NCI-H510A treated with DMSO at 0.1 percent for 48 hours (cell line): ENCODE data around the gene VCAN.
A peak's percentile ranks its signal among the peaks of the same experiment; 100 is the strongest.

Source experiments
- DNase-seq: peaks from one replicate; lab custom pipeline; 2025; lab: John Stamatoyannopoulos, UW

VCAN gene

DNA sequence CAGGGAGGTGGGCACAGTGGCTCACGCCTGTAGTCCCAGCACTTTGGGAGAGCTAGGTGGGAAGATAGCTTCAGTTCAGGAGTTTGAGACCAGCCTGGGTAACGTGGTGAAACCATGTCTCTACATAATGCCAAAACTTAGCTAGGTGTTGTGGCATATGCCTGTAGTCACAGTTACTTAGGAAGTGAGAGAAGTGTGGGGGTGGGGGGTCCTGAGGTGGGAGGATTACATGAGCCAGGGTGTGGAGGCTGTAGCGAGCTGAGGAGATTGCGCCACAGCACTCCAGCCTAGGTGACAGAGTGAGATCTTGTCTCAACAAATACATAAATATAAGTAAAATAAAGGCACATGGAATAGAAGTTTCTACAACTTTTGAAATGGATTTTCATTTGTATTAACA is 23.1 kb downstream of the VCAN start:
- no peak for DNase-seq

DNA sequence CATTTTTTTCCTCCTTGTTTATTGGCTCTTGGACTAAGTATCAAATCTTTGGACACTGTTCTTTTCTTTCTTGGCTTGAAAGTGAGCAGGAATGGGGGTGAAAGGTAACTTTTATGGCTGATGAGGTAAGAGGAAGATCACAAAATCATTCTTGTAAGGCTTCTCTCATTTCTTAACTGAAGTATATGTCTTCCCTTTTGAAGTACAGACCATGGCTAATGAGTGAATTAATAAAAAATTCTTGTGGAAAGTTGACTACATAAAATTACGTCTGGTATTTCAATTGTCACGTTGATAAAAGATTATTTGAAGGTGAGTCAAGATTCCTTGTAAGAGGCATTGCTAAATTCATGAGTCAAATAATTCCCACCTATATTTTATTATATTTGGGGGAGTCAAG is 25.1 kb downstream of the VCAN start:
- DNase-seq = no peak

DNA sequence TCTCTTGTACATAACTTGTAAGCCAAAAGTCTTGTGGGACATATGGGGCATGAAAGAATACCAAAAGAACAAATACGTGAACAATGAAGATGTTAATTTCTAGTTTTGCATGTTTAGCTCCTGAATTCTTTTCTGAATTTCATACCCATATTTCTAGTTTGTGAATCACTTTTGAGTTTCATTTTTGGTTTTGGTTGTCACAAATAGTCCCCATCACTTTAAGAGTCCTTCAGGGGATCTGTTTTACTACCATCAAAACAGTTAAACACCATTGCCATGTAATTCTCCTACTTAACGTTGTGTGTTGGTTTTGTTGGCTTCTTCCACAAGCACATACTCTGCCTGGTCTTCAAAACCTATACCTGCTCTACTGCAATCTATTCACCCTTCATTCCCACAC is 27.0 kb downstream of the VCAN start:
- no peak for DNase-seq

DNA sequence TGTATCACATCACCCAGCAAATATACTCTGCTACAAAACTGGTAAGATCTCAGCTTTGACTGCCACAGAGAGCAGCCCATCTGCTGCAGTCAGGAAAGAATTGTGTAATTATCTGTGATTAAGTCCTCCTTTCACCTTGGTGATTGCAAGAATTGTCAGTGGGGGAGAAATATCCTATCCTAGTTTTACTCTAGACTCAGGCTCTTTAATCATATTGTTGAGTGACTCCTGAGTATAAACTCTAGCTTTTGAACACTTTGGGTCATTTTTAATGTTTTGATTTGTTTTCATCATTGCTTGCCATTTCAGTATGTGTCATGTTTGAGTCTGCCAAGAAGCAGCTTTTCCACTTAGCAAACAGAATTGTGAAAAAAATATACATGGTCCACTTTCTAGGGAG is 32.1 kb downstream of the VCAN start:
- DNase-seq = no peak

DNA sequence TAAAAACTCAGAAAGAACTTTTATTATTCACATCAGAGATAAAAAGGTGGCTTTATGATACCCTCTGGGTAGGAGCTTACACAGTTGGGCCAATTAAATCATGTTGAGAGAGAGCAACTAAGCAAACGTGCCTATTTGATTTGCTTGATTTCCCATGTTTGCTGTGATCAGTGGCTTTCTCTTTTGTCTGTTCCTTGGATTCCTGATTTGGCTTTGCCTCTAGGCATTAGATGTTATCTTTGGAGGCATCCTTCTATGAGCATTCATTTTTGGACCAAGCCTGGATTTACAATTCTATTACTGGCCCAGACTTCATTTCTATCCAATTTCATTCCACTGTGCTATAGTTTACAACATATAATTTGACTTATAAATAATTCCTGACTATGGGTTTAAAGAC is 35.9 kb downstream of the VCAN start:
- DNase-seq = no peak

DNA sequence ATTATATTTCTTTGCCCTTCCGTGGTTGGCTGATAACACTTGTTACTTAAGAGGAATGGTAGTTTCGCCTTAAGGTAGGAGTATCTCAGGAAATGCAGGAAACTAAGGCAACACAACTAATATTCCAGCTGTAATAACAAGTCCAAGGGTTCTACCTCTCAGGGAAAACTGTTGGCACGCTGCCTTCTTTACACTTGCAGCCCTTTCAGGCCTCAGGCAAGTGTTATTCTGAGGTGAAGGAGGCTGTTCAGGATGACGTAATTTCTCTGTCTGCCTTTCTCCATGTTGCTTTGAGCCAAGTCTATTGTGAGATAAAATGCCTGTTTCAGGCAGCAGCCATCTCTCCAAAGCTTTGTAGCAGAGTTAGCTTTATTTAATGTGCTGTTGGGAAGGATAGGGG is 38.0 kb downstream of the VCAN start:
- peak; percentile 13 for DNase-seq

DNA sequence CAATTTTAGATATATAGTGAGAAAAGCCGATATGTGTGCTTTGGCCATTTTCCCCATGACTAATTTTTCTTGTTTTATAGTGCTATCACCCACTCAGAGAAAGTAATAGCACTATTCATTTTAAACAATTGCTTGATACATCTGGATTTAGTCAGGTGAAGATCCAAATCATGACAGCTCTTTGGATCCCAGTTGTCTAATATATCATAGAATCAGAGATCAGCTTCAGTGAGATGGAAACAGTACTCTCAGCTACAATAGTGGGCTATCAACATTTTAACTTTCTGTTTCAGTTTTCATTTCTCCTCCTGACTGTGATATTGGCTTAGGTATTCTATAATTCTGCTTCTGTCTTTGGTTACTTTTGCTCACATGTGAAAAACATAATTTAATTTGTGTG is 38.7 kb downstream of the VCAN start:
- DNase-seq = no peak

DNA sequence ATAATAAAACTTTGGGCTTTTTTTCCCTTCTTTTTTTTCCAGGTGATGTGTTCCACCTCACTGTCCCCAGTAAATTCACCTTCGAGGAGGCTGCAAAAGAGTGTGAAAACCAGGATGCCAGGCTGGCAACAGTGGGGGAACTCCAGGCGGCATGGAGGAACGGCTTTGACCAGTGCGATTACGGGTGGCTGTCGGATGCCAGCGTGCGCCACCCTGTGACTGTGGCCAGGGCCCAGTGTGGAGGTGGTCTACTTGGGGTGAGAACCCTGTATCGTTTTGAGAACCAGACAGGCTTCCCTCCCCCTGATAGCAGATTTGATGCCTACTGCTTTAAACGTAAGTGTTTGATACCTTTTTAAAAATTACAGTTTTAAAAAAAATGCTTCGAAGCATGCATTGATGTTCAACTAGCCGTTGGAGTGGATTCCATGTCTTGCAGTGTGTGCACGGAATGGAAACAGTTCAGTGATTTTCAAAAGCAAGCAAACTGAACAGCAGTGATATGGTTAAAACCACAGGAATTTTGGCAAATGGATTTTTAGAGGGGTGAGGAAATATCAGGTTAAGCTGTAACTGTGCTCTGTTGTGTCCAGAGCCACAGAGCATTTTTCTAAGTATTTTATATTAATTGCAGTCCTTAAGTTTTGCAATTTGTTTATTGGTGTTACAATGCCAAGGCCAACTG is 40.7 kb downstream of the VCAN start:
- DNase-seq = no peak

DNA sequence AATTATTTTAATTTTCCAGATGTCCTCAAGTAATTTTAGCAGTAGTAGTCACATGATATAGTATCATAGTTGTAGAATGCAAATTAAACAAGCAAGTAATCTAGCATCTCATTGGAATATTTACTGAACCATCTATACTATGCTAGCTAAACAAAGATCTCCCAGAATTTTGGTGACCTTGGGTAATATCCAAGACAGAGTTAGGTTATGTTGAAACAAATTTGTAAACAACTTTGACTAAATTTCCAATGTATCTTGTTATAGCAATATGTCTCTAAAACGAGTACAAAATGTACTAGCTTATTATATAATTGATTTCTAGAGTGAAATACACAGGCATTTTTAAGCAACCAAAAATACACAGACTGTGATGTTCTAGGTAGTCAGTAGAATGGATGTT is 41.5 kb downstream of the VCAN start:
- no peak for DNase-seq

DNA sequence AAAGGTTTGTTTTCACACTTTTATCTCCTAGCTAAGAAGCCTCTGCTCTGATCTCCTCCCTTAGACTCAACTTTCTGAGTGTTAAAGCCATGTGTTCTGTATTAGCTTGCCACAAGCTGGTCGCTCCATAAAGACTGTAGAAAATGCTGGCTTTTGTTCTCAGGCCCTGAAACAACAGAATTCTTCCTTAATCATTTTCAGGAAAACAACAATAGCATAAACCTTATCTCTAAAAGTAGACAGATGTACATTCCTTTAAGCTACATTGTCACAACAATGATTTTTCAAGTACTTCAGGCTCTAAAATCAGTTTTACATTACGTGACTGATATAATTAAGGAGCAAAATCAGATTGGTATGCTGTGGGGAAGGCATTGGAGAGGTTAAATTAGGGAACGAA is 41.9 kb downstream of the VCAN start:
- no peak for DNase-seq

DNA sequence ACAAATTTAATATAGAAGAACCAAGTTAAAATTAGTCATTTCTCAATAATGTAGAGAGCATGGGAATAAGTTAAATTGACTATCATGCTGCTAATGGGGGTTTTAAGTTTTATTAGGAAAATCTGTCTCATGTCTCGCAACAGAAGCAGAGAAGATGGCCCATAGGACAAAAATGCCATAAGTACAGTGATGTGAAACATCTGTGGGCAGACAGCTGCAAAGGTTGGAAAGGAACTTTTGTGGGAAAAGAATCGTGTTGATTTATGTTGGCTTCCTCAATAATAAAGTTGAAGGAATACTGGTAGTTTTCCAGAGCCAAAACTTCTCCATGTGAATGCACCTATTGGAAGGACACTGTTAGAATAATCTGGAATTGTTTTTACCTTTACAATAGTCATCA is 44.8 kb downstream of the VCAN start:
- DNase-seq = no peak

DNA sequence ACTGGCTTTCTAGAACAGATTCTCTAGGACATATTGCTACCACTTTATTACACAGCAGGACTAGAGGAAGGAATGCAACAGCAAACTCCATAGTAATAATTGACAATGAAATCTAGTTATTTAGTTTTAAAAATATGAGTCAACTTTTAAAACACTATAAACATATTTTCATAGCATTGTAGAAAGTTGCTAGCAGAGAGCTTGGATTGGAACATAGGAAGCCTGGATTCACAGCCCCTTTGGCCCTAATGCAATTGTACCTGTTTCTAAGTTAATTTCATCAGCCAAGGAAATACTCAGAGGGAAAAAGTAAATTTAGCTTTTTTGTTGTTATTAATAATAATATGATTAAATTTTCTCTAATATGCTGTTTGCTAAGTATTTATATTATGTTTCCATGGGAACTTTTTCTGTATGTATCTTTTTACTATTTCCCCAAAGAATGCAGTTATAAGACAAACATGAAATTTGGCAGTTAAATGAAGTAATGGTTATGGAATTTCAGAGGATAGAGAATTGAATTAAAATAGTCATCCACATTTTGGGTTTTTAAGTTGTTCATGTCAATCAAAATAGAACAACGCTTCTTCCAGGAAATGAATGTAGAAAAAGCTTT is 45.6 kb downstream of the VCAN start:
- no peak for DNase-seq

DNA sequence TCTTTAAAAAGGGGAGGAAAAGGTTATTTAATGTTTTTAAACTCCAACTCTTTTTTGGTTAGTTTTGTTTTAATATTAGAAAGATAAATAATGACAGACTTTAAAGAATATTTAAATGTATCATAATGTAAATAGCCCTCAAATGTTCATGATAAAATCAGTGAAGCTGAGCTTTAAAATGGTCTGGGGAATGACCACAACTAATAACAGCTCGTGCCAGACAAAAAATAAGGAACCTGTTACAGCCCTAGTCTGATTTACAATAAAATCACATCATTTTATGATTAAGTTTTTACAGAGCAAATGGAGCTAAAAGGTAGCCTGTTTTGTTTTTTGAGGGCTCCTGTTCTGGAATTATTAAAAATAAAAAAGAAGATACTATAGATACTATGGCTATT is 46.1 kb downstream of the VCAN start:
- DNase-seq = no peak

DNA sequence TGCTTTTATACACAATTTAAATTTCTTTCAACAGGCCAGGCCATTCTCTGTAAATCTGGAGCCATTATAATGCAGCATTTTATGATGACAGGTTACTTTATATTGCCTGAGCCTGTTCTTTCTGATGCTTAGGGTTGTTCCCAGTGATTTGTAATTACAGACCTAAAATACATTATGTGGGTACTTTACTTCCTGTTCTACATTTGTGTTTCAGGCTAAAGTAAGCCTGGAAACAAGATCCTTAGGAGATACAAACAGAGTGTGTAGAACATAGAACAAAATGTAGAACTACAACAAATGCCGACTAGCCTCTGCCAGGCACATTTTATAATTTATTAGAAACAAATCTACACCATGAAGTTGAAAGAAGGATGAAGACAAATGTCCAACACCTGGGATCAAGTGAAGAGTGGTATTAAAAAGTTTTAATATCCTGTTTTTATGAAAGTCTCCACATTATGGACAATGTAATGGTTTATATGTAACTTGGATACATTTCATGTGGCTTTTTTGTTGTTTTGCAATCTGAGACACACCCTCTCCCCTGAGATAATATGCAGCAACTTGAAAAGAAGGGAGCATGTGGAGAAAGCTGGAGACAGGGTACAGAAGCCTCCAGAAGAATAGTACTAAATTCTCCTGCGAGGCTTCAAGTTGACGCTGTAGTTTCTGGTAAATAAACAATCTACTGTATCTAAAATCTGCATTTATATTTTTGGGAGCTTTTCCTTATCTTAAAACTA is 46.9 kb downstream of the VCAN start:
- DNase-seq = no peak

DNA sequence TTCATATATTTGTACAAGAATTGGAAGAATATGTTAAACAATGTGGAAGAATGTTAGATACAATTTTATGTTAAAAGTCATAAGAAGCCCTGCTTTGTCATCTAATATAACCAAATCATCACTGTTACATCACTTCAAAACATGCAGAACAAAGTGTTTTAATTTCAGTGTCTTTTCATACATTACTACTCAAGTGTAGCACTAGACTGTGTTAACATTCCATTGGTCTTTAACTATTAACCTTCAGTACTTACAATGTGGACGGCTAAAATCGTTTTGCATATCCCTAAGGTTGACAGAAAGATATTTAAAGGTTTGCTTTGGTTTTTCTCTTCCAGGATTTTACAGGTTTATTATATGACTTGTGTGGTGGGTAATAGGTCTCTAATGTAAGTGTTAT is 50.9 kb downstream of the VCAN start:
- no peak for DNase-seq

DNA sequence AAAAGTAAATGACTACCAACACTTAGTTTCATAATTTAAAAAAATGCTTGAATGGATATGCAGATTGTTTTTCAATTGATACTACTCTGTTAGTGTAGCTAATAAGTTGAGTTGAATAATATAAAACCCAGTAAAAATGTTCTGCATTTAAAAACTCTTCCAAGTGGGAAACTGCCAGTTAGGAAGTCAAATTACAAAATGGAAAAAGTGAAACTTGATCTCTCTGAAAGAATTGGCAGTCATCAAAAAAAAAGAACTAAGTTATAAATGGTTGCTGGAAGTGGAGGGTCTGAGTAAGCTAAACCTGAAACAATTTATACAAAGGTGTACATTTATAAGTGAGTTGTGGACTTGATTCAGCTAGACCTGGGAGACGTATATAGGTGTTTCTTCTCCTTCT is 52.4 kb downstream of the VCAN start:
- DNase-seq = no peak

DNA sequence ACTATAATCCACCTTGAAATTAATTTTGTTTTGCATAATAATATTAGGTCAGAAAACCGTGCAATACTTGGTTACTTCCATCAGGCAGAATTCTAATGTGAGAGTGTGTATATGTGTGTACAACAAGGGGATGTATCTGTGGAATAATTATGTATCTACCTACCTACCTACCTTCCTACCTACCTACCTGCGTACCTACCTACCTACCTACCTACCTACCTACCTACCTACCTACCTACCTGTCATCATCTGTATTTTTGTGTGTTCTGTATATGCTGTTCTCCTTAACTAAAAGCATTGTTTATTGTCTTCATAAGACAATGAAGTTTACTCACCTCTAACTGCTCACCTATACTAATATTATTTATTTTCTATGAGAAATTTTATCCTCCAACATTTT is 52.8 kb downstream of the VCAN start:
- DNase-seq = no peak

DNA sequence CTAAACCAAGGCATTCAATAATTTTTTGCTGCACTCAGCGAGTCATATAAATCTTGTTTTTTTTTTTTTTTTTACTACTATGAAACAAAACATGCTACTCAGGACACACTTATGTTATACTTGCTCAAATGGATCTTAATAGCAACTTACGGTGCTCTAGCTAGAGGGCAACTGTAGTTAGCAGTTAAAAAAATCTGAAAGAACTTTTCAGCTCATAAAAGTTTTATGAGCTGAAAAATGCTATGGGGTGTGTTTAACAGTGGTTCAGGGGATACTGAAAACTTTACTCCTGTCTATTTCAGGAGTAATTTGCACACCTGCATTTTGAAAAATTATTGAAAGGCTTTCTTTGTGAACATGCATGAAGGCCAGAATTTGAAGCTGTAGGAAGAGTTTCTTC is 53.4 kb downstream of the VCAN start:
- DNase-seq = no peak

DNA sequence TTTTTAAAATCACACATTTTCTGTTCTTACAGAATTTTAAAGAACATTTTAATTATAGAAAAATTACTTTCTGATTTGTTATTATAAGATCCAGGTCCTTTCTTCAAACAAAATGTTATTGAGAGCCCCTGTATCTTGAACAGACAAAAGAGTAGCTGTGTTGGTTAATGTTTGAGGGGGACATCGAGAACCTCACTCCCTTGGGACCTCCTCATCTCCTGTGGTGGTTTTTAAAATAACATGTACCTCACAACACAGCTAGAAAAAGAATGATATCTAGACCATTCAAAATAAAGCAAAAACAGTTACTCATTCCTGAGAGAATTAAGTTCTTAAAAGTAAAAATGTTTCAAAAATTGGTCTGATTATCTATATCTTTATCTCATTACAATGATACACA is 54.7 kb downstream of the VCAN start:
- no peak for DNase-seq

DNA sequence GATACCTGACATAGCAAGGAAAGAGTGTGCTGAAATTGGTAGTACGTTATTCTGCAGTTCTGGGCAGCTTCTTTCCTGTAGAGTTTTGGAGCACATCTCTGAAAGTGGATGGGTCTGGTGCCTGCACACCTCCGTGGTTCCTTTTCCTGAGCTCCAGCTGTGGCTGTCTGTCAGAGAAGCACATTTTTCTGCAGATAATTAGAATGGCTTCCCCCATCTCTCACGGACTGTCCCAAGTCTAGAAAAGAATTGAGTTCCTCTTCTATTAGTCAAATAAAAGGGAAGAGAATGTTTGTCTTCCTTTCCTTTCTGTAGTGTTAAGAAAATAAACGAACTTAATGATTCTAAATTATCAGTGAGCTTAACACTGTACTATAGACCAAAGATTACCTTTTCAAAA is 55.7 kb downstream of the VCAN start:
- DNase-seq = no peak

DNA sequence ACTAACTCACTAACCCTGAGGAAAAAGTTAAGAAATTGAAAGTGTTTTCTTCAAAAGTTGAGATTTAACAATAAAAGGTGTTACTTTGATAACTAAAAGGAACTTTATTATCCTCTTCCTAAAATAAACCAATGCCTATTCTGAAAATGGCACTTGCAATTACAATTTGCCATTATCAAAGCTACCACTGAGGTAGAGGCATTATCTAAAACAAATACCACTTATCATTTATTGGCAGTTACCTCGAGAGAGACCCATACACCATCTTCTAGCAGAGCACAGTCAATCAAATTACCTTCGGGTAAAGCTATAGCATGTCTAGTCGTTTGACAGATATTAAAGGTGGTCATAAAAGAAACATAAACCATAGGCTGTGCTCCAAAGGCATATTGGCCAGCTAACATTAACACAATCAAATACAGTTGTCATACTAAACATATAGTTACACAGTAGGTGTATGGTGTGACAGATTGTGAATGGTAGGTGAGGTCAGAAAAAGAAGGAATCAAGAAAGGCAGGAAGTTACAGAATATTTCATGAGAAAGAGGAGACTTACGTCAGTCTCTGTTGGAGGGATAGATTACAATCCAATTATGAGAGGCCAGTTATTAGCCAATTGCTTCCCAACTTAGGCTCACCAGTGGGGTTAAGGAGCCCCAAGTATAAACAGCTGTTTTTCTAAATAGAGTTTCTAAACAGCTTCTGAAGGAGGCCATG is 56.3 kb downstream of the VCAN start:
- no peak for DNase-seq

DNA sequence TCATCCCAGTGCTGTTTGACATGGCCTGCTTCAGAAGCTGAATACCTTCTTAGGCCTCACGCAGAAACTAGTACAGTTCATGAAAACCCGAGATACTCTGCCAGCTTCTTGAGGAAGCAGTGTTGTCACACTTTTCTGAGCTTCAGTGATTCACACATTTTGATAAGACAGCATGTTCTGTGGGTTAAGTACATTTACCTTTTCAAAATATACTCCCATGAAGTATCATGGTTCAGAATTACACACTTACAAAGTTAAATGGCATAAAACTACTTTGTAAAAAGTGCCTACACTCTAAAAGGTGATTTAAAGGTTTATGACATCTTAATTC is 56.9 kb downstream of the VCAN start:
- no peak for DNase-seq

DNA sequence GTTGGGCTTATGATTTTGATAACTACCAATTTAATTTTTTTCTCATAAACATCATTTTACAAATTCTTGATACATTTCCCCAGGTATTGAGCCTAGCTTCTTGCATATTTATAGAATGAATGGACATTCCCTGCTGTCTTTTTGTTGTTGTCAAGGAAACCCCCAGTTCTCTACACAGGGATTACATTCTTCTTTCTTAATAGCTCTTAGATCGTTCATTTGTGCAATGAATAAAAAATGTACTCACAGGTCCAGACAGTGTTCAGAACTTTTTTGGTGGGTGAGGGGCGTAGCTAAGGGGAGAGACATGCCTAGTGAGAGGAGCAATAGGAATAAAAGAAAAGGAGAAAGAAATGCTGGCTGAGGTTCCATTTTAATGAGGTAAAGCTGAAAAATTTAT is 58.6 kb downstream of the VCAN start:
- DNase-seq = no peak
